ENCODE measurements around the gene ST3GAL3.

ST3GAL3 gene

GRCh38 chr1:43932786-43933385, 225.6 kb downstream of the ST3GAL3 start:
- no peak overlapping the region for H3K4ac ChIP-seq (ENCODE audit: low read length)
- H2BK15ac ChIP-seq (ENCODE audit: low read length), result peak overlapping the region; percentile 80
- H4K8ac ChIP-seq (ENCODE audit: low read depth, low read length), result peak overlapping the region; percentile 25
- peaks cover 0 to 8% of the 10 kb centered on the region in 2 donors for H3K36me3 ChIP-seq (replicated peaks in 1 of 2; ENCODE audit: control insufficient read depth in 2 of 2, insufficient read depth in 2 of 2, low read length in 2 of 2)
- H3K4me2 ChIP-seq (ENCODE audit: insufficient read depth, low read length, poor library complexity, severe bottlenecking), result peak overlapping the region; percentile 80
- peak overlapping the region; percentile 56 for H2BK120ac ChIP-seq (ENCODE audit: low read depth, low read length)
- no peak overlapping the region for H4K91ac ChIP-seq (ENCODE audit: low read depth, low read length, poor library complexity)
- H3K27ac ChIP-seq (replicated peaks; ENCODE audit: low read length), result no peak overlapping the region
- H3K9me3 ChIP-seq (replicated peaks in 1 of 2; ENCODE audit: control insufficient read depth in 2 of 2, insufficient read depth in 1 of 2, low read depth in 1 of 2, low read length in 2 of 2), result no peaks in the 10 kb centered on the region
- peak overlapping the region; percentile 86 for H2AK5ac ChIP-seq (ENCODE audit: low read depth, low read length)
- peak overlapping the region; percentile 40 for H3K14ac ChIP-seq (ENCODE audit: low read length)
- H2AFZ ChIP-seq (ENCODE audit: low read length), result no peak overlapping the region
- H3K79me1 ChIP-seq (ENCODE audit: low read depth, low read length), result peaks cover 1% of the 10 kb centered on the region
- peak overlapping the region; percentile 92 for H3K18ac ChIP-seq (ENCODE audit: low read length)
- peak overlapping the region; percentile 58 for H3K23ac ChIP-seq (ENCODE audit: low read depth, low read length, poor library complexity)
- H3K27me3 ChIP-seq (ENCODE audit: control insufficient read depth in 3 of 3, insufficient read depth in 3 of 3, low read depth in 1 of 3, low read length in 3 of 3), result peaks cover 4 to 22% (median 14%) of the 10 kb centered on the region in 3 experiments
- WGBS, 2 donors (ENCODE audit: extremely low coverage in 2 of 2, insufficient read length in 2 of 2, insufficient replicate concordance in 1 of 2), result no CpG with 5 or more reads among the region's 8 CpGs
- H3K9ac ChIP-seq (ENCODE audit: low read depth, low read length, poor library complexity), result peak overlapping the region; percentile 79
- H3K4me1 ChIP-seq (ENCODE audit: control insufficient read depth in 2 of 2, insufficient read depth in 1 of 2, low read depth in 1 of 2, low read length in 2 of 2), result peaks cover 8 to 23% of the 10 kb centered on the region in 2 donors
- peak overlapping the region; percentile 59 for H2BK5ac ChIP-seq (ENCODE audit: low read length)
- no peak for DNase-seq (ENCODE audit: low spot score)
- peak overlapping the region; percentile 82 for H2BK12ac ChIP-seq (ENCODE audit: low read length)
- H3K4me3 ChIP-seq (ENCODE audit: low read length in 2 of 2), result peak overlapping the region in 1 of 2 donors; percentile 81

- Histone ChIP-seq H3K36me3 (replicated peaks in 1 of 2; ENCODE audit: control insufficient read depth in 2 of 2, insufficient read depth in 2 of 2, low read length in 2 of 2) (peaks cover 0 to 8% of the 10 kb centered on the region in 2 donors), H3K4me3 (ENCODE audit: low read length in 2 of 2) (peak within 1 kb of the TSS in 1 of 2 donors; percentile 81), H3K4me1 (ENCODE audit: control insufficient read depth in 2 of 2, insufficient read depth in 1 of 2, low read depth in 1 of 2, low read length in 2 of 2) (peaks cover 8 to 23% of the 10 kb centered on the region in 2 donors), H2AFZ (ENCODE audit: low read length) (peak within 1 kb of the TSS; percentile 48), H3K27ac (replicated peaks; ENCODE audit: low read length) (no peak within 1 kb of the TSS), H3K14ac (ENCODE audit: low read length) (peak within 1 kb of the TSS; percentile 40), H3K79me1 (ENCODE audit: low read depth, low read length) (peaks cover 1% of the 10 kb centered on the region), H3K23ac (ENCODE audit: low read depth, low read length, poor library complexity) (peak within 1 kb of the TSS; percentile 92), H3K4me2 (ENCODE audit: insufficient read depth, low read length, poor library complexity, severe bottlenecking) (peak within 1 kb of the TSS; percentile 80), H2BK5ac (ENCODE audit: low read length) (peak within 1 kb of the TSS; percentile 59), H4K91ac (ENCODE audit: low read depth, low read length, poor library complexity) (no peak within 1 kb of the TSS), H3K4ac (ENCODE audit: low read length) (peak within 1 kb of the TSS; percentile 78), H2BK120ac (ENCODE audit: low read depth, low read length) (peak within 1 kb of the TSS; percentile 56), H2AK5ac (ENCODE audit: low read depth, low read length) (peak within 1 kb of the TSS; percentile 90), H3K27me3 (ENCODE audit: control insufficient read depth in 3 of 3, insufficient read depth in 3 of 3, low read depth in 1 of 3, low read length in 3 of 3) (peaks cover 4 to 22% (median 14%) of the 10 kb centered on the region in 3 experiments), H2BK12ac (ENCODE audit: low read length) (peak within 1 kb of the TSS; percentile 82), H3K9ac (ENCODE audit: low read depth, low read length, poor library complexity) (peak within 1 kb of the TSS; percentile 79), H3K9me3 (replicated peaks in 1 of 2; ENCODE audit: control insufficient read depth in 2 of 2, insufficient read depth in 1 of 2, low read depth in 1 of 2, low read length in 2 of 2) (no peaks in the 10 kb centered on the region), H3K18ac (ENCODE audit: low read length) (peak within 1 kb of the TSS; percentile 93), H4K8ac (ENCODE audit: low read depth, low read length) (peak within 1 kb of the TSS; percentile 75), H2BK15ac (ENCODE audit: low read length) (peak within 1 kb of the TSS; percentile 80)
- peak; percentile 53 for DNase-seq (ENCODE audit: low spot score)
- WGBS, 2 donors (ENCODE audit: extremely low coverage in 2 of 2, insufficient read length in 2 of 2, insufficient replicate concordance in 1 of 2), result no CpG with 5 or more reads among the region's 42 CpGs
Observed at GRCh38 chr1:43933386-43934100, 226.2 kb downstream of the ST3GAL3 start, which contains the start of gene ARTN. Gene ARTN (plus strand): TSS chr1:43933801. CDS start chr1:43935657, 1,856 bp downstream.

GRCh38 chr1:43934101-43934985, 227.0 kb downstream of the ST3GAL3 start:
- H4K91ac ChIP-seq (ENCODE audit: low read depth, low read length, poor library complexity), result no peak overlapping the region
- peak overlapping the region; percentile 80 for H2BK15ac ChIP-seq (ENCODE audit: low read length)
- peak overlapping the region; percentile 48 for H2AFZ ChIP-seq (ENCODE audit: low read length)
- H3K27me3 ChIP-seq (ENCODE audit: control insufficient read depth in 3 of 3, insufficient read depth in 3 of 3, low read depth in 1 of 3, low read length in 3 of 3), result peaks cover 4 to 23% (median 14%) of the 10 kb centered on the region in 3 experiments
- DNase-seq (ENCODE audit: low spot score), result peak; percentile 81
- H3K23ac ChIP-seq (ENCODE audit: low read depth, low read length, poor library complexity), result peak overlapping the region; percentile 92
- H3K4me3 ChIP-seq (ENCODE audit: low read length in 2 of 2), result peak overlapping the region in 1 of 2 donors; percentile 81
- peak overlapping the region; percentile 79 for H3K9ac ChIP-seq (ENCODE audit: low read depth, low read length, poor library complexity)
- no peak overlapping the region for H2BK120ac ChIP-seq (ENCODE audit: low read depth, low read length)
- H3K79me1 ChIP-seq (ENCODE audit: low read depth, low read length), result peaks cover 1% of the 10 kb centered on the region
- peak overlapping the region; percentile 7 for H2BK5ac ChIP-seq (ENCODE audit: low read length)
- no CpG with 5 or more reads among the region's 13 CpGs for WGBS, 2 donors (ENCODE audit: extremely low coverage in 2 of 2, insufficient read length in 2 of 2, insufficient replicate concordance in 1 of 2)
- peak overlapping the region; percentile 80 for H3K4me2 ChIP-seq (ENCODE audit: insufficient read depth, low read length, poor library complexity, severe bottlenecking)
- peak overlapping the region; percentile 78 for H3K4ac ChIP-seq (ENCODE audit: low read length)
- peaks cover 8 to 23% of the 10 kb centered on the region in 2 donors for H3K4me1 ChIP-seq (ENCODE audit: control insufficient read depth in 2 of 2, insufficient read depth in 1 of 2, low read depth in 1 of 2, low read length in 2 of 2)
- H3K9me3 ChIP-seq (replicated peaks in 1 of 2; ENCODE audit: control insufficient read depth in 2 of 2, insufficient read depth in 1 of 2, low read depth in 1 of 2, low read length in 2 of 2), result no peaks in the 10 kb centered on the region
- H2AK5ac ChIP-seq (ENCODE audit: low read depth, low read length), result peak overlapping the region; percentile 90
- no peak overlapping the region for H2BK12ac ChIP-seq (ENCODE audit: low read length)
- H3K36me3 ChIP-seq (replicated peaks in 1 of 2; ENCODE audit: control insufficient read depth in 2 of 2, insufficient read depth in 2 of 2, low read length in 2 of 2), result peaks cover 0 to 8% of the 10 kb centered on the region in 2 donors
- peak overlapping the region; percentile 75 for H4K8ac ChIP-seq (ENCODE audit: low read depth, low read length)
- peak overlapping the region; percentile 93 for H3K18ac ChIP-seq (ENCODE audit: low read length)
- no peak overlapping the region for H3K14ac ChIP-seq (ENCODE audit: low read length)
- no peak overlapping the region for H3K27ac ChIP-seq (replicated peaks; ENCODE audit: low read length)
